Astrocyte (in vitro differentiated cells and primary cell): ENCODE data around the gene RAF1. TPM values are rescaled to one million over a fixed set of nuclear protein-coding genes. Genes with fewer than 3 reads are reported as not detected.

Experiments
- DNase-seq: peaks from one replicate; pipeline ENCODE4 v3.0.0-alpha.2; 2010; ENCODE audit warnings: low read depth
- FAIRE-seq: peaks from 2 replicates; lab custom pipeline; 2011; peaks lifted over from hg19 to GRCh38; lab: Jason Lieb, UNC
- H2AFZ ChIP-seq: 2 replicates; pipeline ENCODE4 v1.6.0; 2012; ENCODE audit warnings: low read depth, low read length, inconsistent platforms
- H3K27ac ChIP-seq: 2 replicates; pipeline ENCODE4 v1.5.1; 2011; ENCODE audit warnings: low read depth, low read length, inconsistent platforms
- H3K27me3 ChIP-seq: 2 replicates; pipeline ENCODE4 v1.6.0; 2011; ENCODE audit warnings: low read length, inconsistent platforms; ENCODE audit not compliant: insufficient read depth
- H3K36me3 ChIP-seq: 2 replicates; pipeline ENCODE4 v1.5.1; 2011; ENCODE audit warnings: low read length, inconsistent platforms; ENCODE audit not compliant: insufficient read depth
- H3K4me1 ChIP-seq: 2 replicates; pipeline ENCODE4 v1.5.1; 2011; ENCODE audit warnings: low read length, inconsistent platforms; ENCODE audit not compliant: insufficient read depth
- H3K4me2 ChIP-seq: 2 replicates; pipeline ENCODE4 v1.6.0; 2012; ENCODE audit warnings: low read length, inconsistent platforms
- H3K4me3 ChIP-seq: 2 replicates; pipeline ENCODE4 v1.5.1; 2011; ENCODE audit warnings: low read depth, mild to moderate bottlenecking, low read length, inconsistent platforms; ENCODE audit not compliant: insufficient read depth
- H3K79me2 ChIP-seq: 2 replicates; pipeline ENCODE4 v1.6.0; 2012; ENCODE audit warnings: mild to moderate bottlenecking, low read length, inconsistent platforms; ENCODE audit not compliant: insufficient read depth
- H3K9ac ChIP-seq: 2 replicates; pipeline ENCODE4 v1.6.0; 2012; ENCODE audit warnings: mild to moderate bottlenecking, low read length, inconsistent platforms
- H3K9me3 ChIP-seq: 2 replicates; pipeline ENCODE4 v1.5.1; 2012; ENCODE audit warnings: low read depth, mild to moderate bottlenecking, low read length, inconsistent platforms; ENCODE audit not compliant: insufficient read depth
- H4K20me1 ChIP-seq: 2 replicates; pipeline ENCODE4 v1.6.0; 2012; ENCODE audit warnings: low read length, inconsistent platforms; ENCODE audit not compliant: insufficient read depth
- H3K27ac Mint-ChIP-seq: one replicate; pipeline ENCODE4 v1.8.0; 2021; ENCODE audit warnings: mild to moderate bottlenecking, mixed read lengths; ENCODE audit not compliant: unreplicated experiment
- H3K27me3 Mint-ChIP-seq: one replicate; pipeline ENCODE4 v1.8.0; 2021; ENCODE audit warnings: low read depth, mixed read lengths; ENCODE audit not compliant: unreplicated experiment
- H3K36me3 Mint-ChIP-seq: one replicate; pipeline ENCODE4 v1.8.0; 2021; ENCODE audit warnings: low read depth, mixed read lengths; ENCODE audit not compliant: unreplicated experiment
- H3K4me1 Mint-ChIP-seq: one replicate; pipeline ENCODE4 v1.8.0; 2021; ENCODE audit warnings: low read depth, mixed read lengths; ENCODE audit not compliant: unreplicated experiment
- H3K4me3 Mint-ChIP-seq: one replicate; pipeline ENCODE4 v1.8.0; 2021; ENCODE audit warnings: mild to moderate bottlenecking, moderate library complexity, mixed read lengths; ENCODE audit not compliant: unreplicated experiment
- H3K9me3 Mint-ChIP-seq: one replicate; pipeline ENCODE4 v1.8.0; 2021; ENCODE audit warnings: mild to moderate bottlenecking, mixed read lengths; ENCODE audit not compliant: unreplicated experiment
- CTCF ChIP-seq: IDR thresholded peaks from 2 replicates; pipeline ENCODE4 v1.5.1; 2011; ENCODE audit warnings: low read depth, mild to moderate bottlenecking, inconsistent platforms, low read length, moderate library complexity; ENCODE audit not compliant: insufficient read depth
- EZH2 ChIP-seq: IDR thresholded peaks from 2 replicates; pipeline ENCODE4 v1.6.1; 2012; ENCODE audit warnings: mild to moderate bottlenecking, low read length, inconsistent platforms; ENCODE audit not compliant: insufficient read depth
- total RNA-seq: library from RNA; stranded (reverse); gene quantifications from 2 replicates; pipeline ENCODE4 v1.2.1, GENCODE V29; 2021

Gene RAF1
- total RNA-seq, 1 donor from 2014 or later, result 80.9 TPM

- Histone ChIP-seq H3K4me1 (peaks cover 10% of the 10 kb centered on the region), H3K36me3 (peaks cover 81% of the 10 kb centered on the region), H3K9me3 (no peaks in the 10 kb centered on the region), H3K9ac (no peak overlapping the region), H3K4me2 (no peak overlapping the region), H3K27ac (no peak overlapping the region), H3K27me3 (no peaks in the 10 kb centered on the region), H3K79me2 (peaks cover 7% of the 10 kb centered on the region), H4K20me1 (peaks cover 66% of the 10 kb centered on the region), H3K4me3 (no peak overlapping the region), H2AFZ (no peak overlapping the region)
- peaks cover 17% of the 10 kb centered on the region for H3K36me3 Mint-ChIP-seq
- DNase-seq (no peak), FAIRE-seq (no peak)
- H3K27ac Mint-ChIP-seq, result no peak overlapping the region
- TF ChIP-seq CTCF (no peak), EZH2 (no peak)
- H3K27me3 Mint-ChIP-seq, result no peaks in the 10 kb centered on the region
- H3K9me3 Mint-ChIP-seq, result no peaks in the 10 kb centered on the region
- peaks cover 5% of the 10 kb centered on the region for H3K4me1 Mint-ChIP-seq
- H3K4me3 Mint-ChIP-seq, result no peak overlapping the region
Measured at GRCh38 chr3:12585970-12586369, 77.9 kb downstream of the RAF1 start.

- no peak for FAIRE-seq
- H3K36me3 ChIP-seq, result peaks cover 77% of the 10 kb centered on the region
- no peak overlapping the region for H3K27ac ChIP-seq
Measured at GRCh38 chr3:12585181-12585580, 78.7 kb downstream of the RAF1 start.

More at GRCh38 chr3:12585181-12585580, 78.7 kb downstream of the RAF1 start:
- TF ChIP-seq CTCF (no peak), EZH2 (no peak)
- Mint-ChIP-seq H3K9me3 (no peaks in the 10 kb centered on the region), H3K27ac (no peak overlapping the region), H3K27me3 (no peaks in the 10 kb centered on the region), H3K4me3 (no peak overlapping the region), H3K4me1 (peaks cover 5% of the 10 kb centered on the region), H3K36me3 (peaks cover 17% of the 10 kb centered on the region)
- no peaks in the 10 kb centered on the region for H3K9me3 ChIP-seq
- H3K4me2 ChIP-seq, result no peak overlapping the region
- H3K4me3 ChIP-seq, result no peak overlapping the region
- H3K4me1 ChIP-seq, result peaks cover 10% of the 10 kb centered on the region
- no peak overlapping the region for H2AFZ ChIP-seq
- H3K27me3 ChIP-seq, result no peaks in the 10 kb centered on the region
- no peak for DNase-seq
- peaks cover 72% of the 10 kb centered on the region for H4K20me1 ChIP-seq
- peaks cover 8% of the 10 kb centered on the region for H3K79me2 ChIP-seq
- H3K9ac ChIP-seq, result no peak overlapping the region
